K562 (cell line): ENCODE measurements around the gene ZNF337. TPM values are rescaled to one million over a fixed set of nuclear protein-coding genes. Genes with fewer than 3 reads are reported as not detected.

ENCODE experiments used
- NFE2L1 ChIP-seq: fragments of 450-650 bp; IDR thresholded peaks from 2 replicates; pipeline ENCODE4 v1.6.1; 2016; ENCODE audit warnings: missing genetic modification characterization, low read depth, mild to moderate bottlenecking, missing compliant biosample characterization, moderate library complexity, borderline replicate concordance
- PRMT5 ChIP-seq: sonication (generic); formaldehyde crosslinking; IDR thresholded peaks from 2 replicates; pipeline ENCODE4 v1.5.0; 2020; ENCODE audit warnings: missing genetic modification reagents
- PRPF4 ChIP-seq: fragments of 200-400 bp; formaldehyde crosslinking; IDR thresholded peaks from one replicate; pipeline ENCODE4 v1.6.1; 2017; ENCODE audit warnings: low read length, low read depth, mild to moderate bottlenecking; ENCODE audit not compliant: insufficient read depth, poor library complexity, severe bottlenecking
- SMAD4 ChIP-seq: fragments of 250-450 bp; sonication (Bioruptor Pico); conservative IDR thresholded peaks from 2 replicates; pipeline ENCODE4 v1.8.0; 2021; ENCODE audit warnings: inconsistent platforms, mild to moderate bottlenecking, moderate library complexity
- ZBTB40 ChIP-seq, 2 experiments: fragments of 450-650 bp in 1 of 2; sonication (generic) in 1 of 2; formaldehyde crosslinking in 1 of 2; IDR thresholded peaks; 2 replicates each; pipeline versions ENCODE4 v1.7.1 to v1.9.0; 2016 to 2022; ENCODE audit warnings: inconsistent platforms in 1 of 2, mild to moderate bottlenecking in 1 of 2, missing genetic modification reagents in 1 of 2
- ZNF407 ChIP-seq: fragments of 450-650 bp; IDR thresholded peaks from 2 replicates; pipeline ENCODE4 v1.6.1; 2016; ENCODE audit warnings: low read depth
- ZNF561 ChIP-seq: fragments of 450-650 bp; formaldehyde crosslinking; conservative IDR thresholded peaks from 2 replicates; pipeline ENCODE4 v1.4.0; 2020; ENCODE audit warnings: mild to moderate bottlenecking, moderate library complexity
- polyA plus RNA-seq, 8 experiments: library from polyadenylated mRNA; depleted of rRNA in 4 of 8; stranded (reverse) in 5 of 8; unstranded in 3 of 8; fragments of >200 nt; fragmentation: Nextera tagmentation in 2 of 8; fragmentation: Illumina TruSeq in 1 of 8; extraction: Ambion mirVana in 2 of 8; extraction: Trizol in 1 of 8; gene quantifications; 2 replicates each; pipeline versions ENCODE4 v1.2.1 to v1.2.3, GENCODE V29; 2011 to 2014; ENCODE audit warnings: inconsistent platforms in 1 of 8, missing spikeins in 1 of 8
- total RNA-seq, 7 experiments: library from RNA; depleted of rRNA in 6 of 7; stranded (reverse); fragments of >200 nt in 6 of 7; fragmentation: Illumina TruSeq in 2 of 7; extraction: Trizol in 2 of 7; gene quantifications; 2 replicates each; pipeline versions ENCODE4 v1.2.1 to v1.2.3, GENCODE V29; 2011 to 2021; ENCODE audit warnings: low replicate concordance in 1 of 7

The ZNF337 gene
- total and polyA plus RNA-seq, 9 of the 15 experiments (the other 6 are each of a cell fraction or from before 2014, with no cell fraction given): 0.25 to 5.6 (median 3.5) TPM

DNA sequence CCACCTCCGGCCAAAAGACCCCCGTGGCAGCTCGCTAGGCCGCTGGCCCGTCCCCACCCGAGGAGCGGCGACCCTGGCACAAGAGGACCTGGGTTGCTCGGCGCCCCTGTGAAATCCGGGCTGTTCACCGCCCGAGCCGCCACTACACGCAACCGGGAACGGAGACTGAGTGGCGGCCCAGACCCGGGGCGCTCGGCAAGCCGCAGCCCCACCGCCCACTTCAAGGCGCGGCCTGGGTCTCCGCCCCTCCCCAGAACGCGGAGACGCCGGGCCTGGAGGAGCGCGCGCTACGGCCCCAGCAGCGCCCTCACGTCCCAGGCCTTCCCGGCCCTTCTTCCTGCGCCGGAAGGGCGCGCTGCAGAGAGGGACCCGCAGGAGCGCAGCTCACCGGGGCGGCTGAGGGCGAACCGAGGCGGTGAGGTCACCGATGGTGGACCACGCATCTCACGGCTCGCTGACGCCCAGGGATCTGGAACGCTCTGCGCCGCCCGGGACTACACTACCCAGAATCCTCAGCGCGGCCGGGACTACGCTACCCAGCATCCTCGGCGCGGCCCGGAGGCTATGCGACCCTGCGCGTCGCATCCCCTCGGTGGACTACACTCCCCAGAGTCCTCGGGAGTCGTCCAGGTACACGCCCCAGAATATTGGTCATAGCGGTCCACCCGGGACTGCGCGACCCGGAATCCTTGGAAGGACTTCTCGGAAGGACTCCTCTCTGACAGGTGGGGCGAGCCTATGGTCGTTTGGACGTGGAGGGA, at the start of gene ZNF337 (continued):
- peak; percentile 78 for TF ChIP-seq ZBTB40 (IDR thresholded peaks at IDR 0.05)
- no peak for TF ChIP-seq ZBTB40 (CRISPR knock-in tag; IDR thresholded peaks at IDR 0.05)
- no peak for TF ChIP-seq PRMT5 (CRISPR knock-in tag)
- no peak for TF ChIP-seq ZNF561 (CRISPR knock-in tag)
- TF ChIP-seq NFE2L1 (tag): no peak
- no peak for TF ChIP-seq SMAD4
- TF ChIP-seq ZNF407: no peak
- no peak for TF ChIP-seq PRPF4
